Smooth muscle cell of the pulmonary artery (primary cell): ENCODE results near the gene CEMIP. TPM values are rescaled to one million over a fixed set of nuclear protein-coding genes. Genes with fewer than 3 reads are reported as not detected.

Experiments
- total RNA-seq: library from RNA; depleted of rRNA; stranded (reverse); fragments of >200 nt; gene quantifications from 2 replicates; pipeline ENCODE4 v1.2.3, GENCODE V29; 2014

CEMIP gene, protein sequence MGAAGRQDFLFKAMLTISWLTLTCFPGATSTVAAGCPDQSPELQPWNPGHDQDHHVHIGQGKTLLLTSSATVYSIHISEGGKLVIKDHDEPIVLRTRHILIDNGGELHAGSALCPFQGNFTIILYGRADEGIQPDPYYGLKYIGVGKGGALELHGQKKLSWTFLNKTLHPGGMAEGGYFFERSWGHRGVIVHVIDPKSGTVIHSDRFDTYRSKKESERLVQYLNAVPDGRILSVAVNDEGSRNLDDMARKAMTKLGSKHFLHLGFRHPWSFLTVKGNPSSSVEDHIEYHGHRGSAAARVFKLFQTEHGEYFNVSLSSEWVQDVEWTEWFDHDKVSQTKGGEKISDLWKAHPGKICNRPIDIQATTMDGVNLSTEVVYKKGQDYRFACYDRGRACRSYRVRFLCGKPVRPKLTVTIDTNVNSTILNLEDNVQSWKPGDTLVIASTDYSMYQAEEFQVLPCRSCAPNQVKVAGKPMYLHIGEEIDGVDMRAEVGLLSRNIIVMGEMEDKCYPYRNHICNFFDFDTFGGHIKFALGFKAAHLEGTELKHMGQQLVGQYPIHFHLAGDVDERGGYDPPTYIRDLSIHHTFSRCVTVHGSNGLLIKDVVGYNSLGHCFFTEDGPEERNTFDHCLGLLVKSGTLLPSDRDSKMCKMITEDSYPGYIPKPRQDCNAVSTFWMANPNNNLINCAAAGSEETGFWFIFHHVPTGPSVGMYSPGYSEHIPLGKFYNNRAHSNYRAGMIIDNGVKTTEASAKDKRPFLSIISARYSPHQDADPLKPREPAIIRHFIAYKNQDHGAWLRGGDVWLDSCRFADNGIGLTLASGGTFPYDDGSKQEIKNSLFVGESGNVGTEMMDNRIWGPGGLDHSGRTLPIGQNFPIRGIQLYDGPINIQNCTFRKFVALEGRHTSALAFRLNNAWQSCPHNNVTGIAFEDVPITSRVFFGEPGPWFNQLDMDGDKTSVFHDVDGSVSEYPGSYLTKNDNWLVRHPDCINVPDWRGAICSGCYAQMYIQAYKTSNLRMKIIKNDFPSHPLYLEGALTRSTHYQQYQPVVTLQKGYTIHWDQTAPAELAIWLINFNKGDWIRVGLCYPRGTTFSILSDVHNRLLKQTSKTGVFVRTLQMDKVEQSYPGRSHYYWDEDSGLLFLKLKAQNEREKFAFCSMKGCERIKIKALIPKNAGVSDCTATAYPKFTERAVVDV (N-terminal part only)
- total RNA-seq: 360 and 994 TPM in 2 replicates

DNA sequence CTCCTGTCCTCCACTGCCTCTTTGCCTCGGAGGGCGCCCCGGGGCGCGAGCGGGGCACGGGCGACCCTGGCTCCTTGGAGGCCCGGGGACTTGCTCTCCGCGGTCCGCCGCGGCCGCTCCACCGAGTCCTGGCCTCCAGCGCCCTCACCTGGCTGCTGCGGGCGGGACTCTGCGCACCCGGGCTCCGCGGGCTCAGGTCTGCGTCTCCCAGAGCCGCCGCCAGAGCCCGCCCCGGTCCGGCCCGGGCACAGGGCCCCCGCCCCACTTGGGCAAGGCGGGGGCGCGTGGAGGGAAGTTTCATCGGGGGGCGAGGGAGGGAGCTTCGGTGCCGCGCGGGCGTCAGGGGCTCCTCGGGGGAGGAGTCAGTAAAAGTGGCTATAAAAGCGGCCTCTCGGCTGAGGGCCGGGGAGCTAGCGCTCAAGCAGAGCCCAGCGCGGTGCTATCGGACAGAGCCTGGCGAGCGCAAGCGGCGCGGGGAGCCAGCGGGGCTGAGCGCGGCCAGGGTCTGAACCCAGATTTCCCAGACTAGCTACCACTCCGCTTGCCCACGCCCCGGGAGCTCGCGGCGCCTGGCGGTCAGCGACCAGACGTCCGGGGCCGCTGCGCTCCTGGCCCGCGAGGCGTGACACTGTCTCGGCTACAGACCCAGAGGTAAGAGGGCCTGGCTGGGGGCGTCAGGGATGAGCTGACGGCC is at the start of gene CEMIP:
TSS of gene CEMIP (plus strand) at position 407 of the 694 bp plus-strand sequence. CDS start 94,510 bp downstream, outside the sequence.

GRCh38 chr15:80989518-80990478 is 210.6 kb downstream of the CEMIP start, which contains the start of gene MESD:
Gene MESD (minus strand): TSS chr15:80989819. CDS start chr15:80989791, 28 bp downstream.

GRCh38 chr15:81000624-81001151 is 221.5 kb downstream of the CEMIP start, which contains the start of gene TLNRD1:
Gene TLNRD1 (plus strand): TSS chr15:81000923. CDS start chr15:81002272, 1,349 bp downstream.

Other genes starting within 250 kb of the CEMIP start
- 8.8 and 9.6 TPM in 2 replicates for gene ABHD17C, start 84.1 kb upstream of the CEMIP start, total RNA-seq
- gene MESD, start 210.4 kb downstream of the CEMIP start, total RNA-seq: 19.4 and 23.5 TPM in 2 replicates
- 4.8 and 5.3 TPM in 2 replicates for gene TLNRD1, start 221.6 kb downstream of the CEMIP start, total RNA-seq